Measurements from ENCODE around the gene METTL6.

Gene METTL6

GRCh38 chr3:15453501-15453900 is 26.2 kb upstream of the METTL6 start:
- peak; percentile 67 to 69 for DNase-seq
- no peak overlapping the region for H3K23ac ChIP-seq (ENCODE audit: low read length)

GRCh38 chr3:15452961-15453360 is 25.6 kb upstream of the METTL6 start:
- H2AK5ac ChIP-seq (ENCODE audit: low read length), result no peak overlapping the region
- no peak overlapping the region for H3K18ac ChIP-seq (ENCODE audit: low read length)
- H3K27ac ChIP-seq (ENCODE audit: low read depth, low read length), result no peak overlapping the region
- no peak overlapping the region for H2BK12ac ChIP-seq (ENCODE audit: low read length)
- no peak overlapping the region for H4K8ac ChIP-seq (ENCODE audit: low read depth, low read length)
- peak overlapping the region; percentile 48 for H4K91ac ChIP-seq (ENCODE audit: low read depth, low read length)
- H3K4ac ChIP-seq (ENCODE audit: low read depth, low read length), result no peak overlapping the region
- H3K9me3 ChIP-seq (ENCODE audit: insufficient read depth, low read depth, low read length), result peaks cover 3% of the 10 kb centered on the region
- H3K27me3 ChIP-seq (ENCODE audit: insufficient read depth, low read length), result no peaks in the 10 kb centered on the region
- no peaks in the 10 kb centered on the region for H3K36me3 ChIP-seq (ENCODE audit: control insufficient read depth in 1 of 2, insufficient read depth in 2 of 2, low read length in 2 of 2)
- no CpG with 5 or more reads among the region's 5 CpGs for WGBS (ENCODE audit: extremely low coverage, insufficient coverage, insufficient read length)
- DNase-seq, result no peak
- peak overlapping the region; percentile 44 for H2BK120ac ChIP-seq (ENCODE audit: insufficient read depth, low read length, poor library complexity)
- H3K79me1 ChIP-seq (ENCODE audit: low read length), result no peaks in the 10 kb centered on the region
- H3K79me2 ChIP-seq (ENCODE audit: control insufficient read depth, insufficient read depth, low read length, poor library complexity), result no peaks in the 10 kb centered on the region
- no peak overlapping the region for H3K4me3 ChIP-seq (ENCODE audit: low read depth, low read length)
- no peak overlapping the region for H4K12ac ChIP-seq (ENCODE audit: low read depth, low read length)
- H3K9ac ChIP-seq (ENCODE audit: low read length), result no peak overlapping the region
- peaks cover 0 to 1% of the 10 kb centered on the region in 2 experiments for H3K4me1 ChIP-seq (ENCODE audit: control insufficient read depth in 1 of 2, insufficient read depth in 2 of 2, low read length in 2 of 2)
- no peak overlapping the region for H2BK5ac ChIP-seq (ENCODE audit: low read depth, low read length, poor library complexity)
- H3K14ac ChIP-seq (ENCODE audit: low read length), result no peak overlapping the region
- H3K23ac ChIP-seq (ENCODE audit: low read length), result no peak overlapping the region
- no peak overlapping the region for H3K4me2 ChIP-seq (ENCODE audit: low read length)
- no peak overlapping the region for H2AFZ ChIP-seq (ENCODE audit: insufficient read depth, low read length, poor library complexity)

More at GRCh38 chr3:15453501-15453900, 26.2 kb upstream of the METTL6 start:
- Histone ChIP-seq H3K79me2 (ENCODE audit: control insufficient read depth, insufficient read depth, low read length, poor library complexity) (no peaks in the 10 kb centered on the region), H3K14ac (ENCODE audit: low read length) (no peak overlapping the region), H3K27ac (ENCODE audit: low read depth, low read length) (no peak overlapping the region), H3K9me3 (ENCODE audit: insufficient read depth, low read depth, low read length) (peaks cover 3% of the 10 kb centered on the region), H3K18ac (ENCODE audit: low read length) (no peak overlapping the region), H2BK12ac (ENCODE audit: low read length) (no peak overlapping the region), H3K9ac (ENCODE audit: low read length) (no peak overlapping the region), H2BK5ac (ENCODE audit: low read depth, low read length, poor library complexity) (no peak overlapping the region), H3K4me3 (ENCODE audit: low read depth, low read length) (no peak overlapping the region), H4K12ac (ENCODE audit: low read depth, low read length) (no peak overlapping the region), H4K91ac (ENCODE audit: low read depth, low read length) (no peak overlapping the region), H3K4me2 (ENCODE audit: low read length) (no peak overlapping the region), H3K4ac (ENCODE audit: low read depth, low read length) (no peak overlapping the region), H4K8ac (ENCODE audit: low read depth, low read length) (no peak overlapping the region), H3K4me1 (ENCODE audit: control insufficient read depth in 1 of 2, insufficient read depth in 2 of 2, low read length in 2 of 2) (peaks cover 0 to 1% of the 10 kb centered on the region in 2 experiments), H3K36me3 (ENCODE audit: control insufficient read depth in 1 of 2, insufficient read depth in 2 of 2, low read length in 2 of 2) (no peaks in the 10 kb centered on the region), H3K79me1 (ENCODE audit: low read length) (no peaks in the 10 kb centered on the region), H2AK5ac (ENCODE audit: low read length) (no peak overlapping the region), H3K27me3 (ENCODE audit: insufficient read depth, low read length) (no peaks in the 10 kb centered on the region), H2AFZ (ENCODE audit: insufficient read depth, low read length, poor library complexity) (no peak overlapping the region), H2BK120ac (ENCODE audit: insufficient read depth, low read length, poor library complexity) (no peak overlapping the region)
- WGBS (ENCODE audit: extremely low coverage, insufficient coverage, insufficient read length), result no CpG with 5 or more reads among the region's 8 CpGs

GRCh38 chr3:15452156-15452555 is 24.8 kb upstream of the METTL6 start:
- Histone ChIP-seq H4K91ac (ENCODE audit: low read depth, low read length) (peak overlapping the region; percentile 48), H3K18ac (ENCODE audit: low read length) (no peak overlapping the region), H2AK5ac (ENCODE audit: low read length) (no peak overlapping the region), H3K9me3 (ENCODE audit: insufficient read depth, low read depth, low read length) (peaks cover 3% of the 10 kb centered on the region), H3K4me1 (ENCODE audit: control insufficient read depth in 1 of 2, insufficient read depth in 2 of 2, low read length in 2 of 2) (peaks cover 0 to 1% of the 10 kb centered on the region in 2 experiments), H3K79me1 (ENCODE audit: low read length) (no peaks in the 10 kb centered on the region), H3K14ac (ENCODE audit: low read length) (no peak overlapping the region), H3K79me2 (ENCODE audit: control insufficient read depth, insufficient read depth, low read length, poor library complexity) (no peaks in the 10 kb centered on the region), H3K4me2 (ENCODE audit: low read length) (no peak overlapping the region), H2BK5ac (ENCODE audit: low read depth, low read length, poor library complexity) (no peak overlapping the region), H2BK120ac (ENCODE audit: insufficient read depth, low read length, poor library complexity) (peak overlapping the region; percentile 44), H2AFZ (ENCODE audit: insufficient read depth, low read length, poor library complexity) (no peak overlapping the region), H2BK12ac (ENCODE audit: low read length) (no peak overlapping the region), H4K8ac (ENCODE audit: low read depth, low read length) (no peak overlapping the region), H3K4ac (ENCODE audit: low read depth, low read length) (no peak overlapping the region), H3K23ac (ENCODE audit: low read length) (no peak overlapping the region), H4K12ac (ENCODE audit: low read depth, low read length) (no peak overlapping the region), H3K27me3 (ENCODE audit: insufficient read depth, low read length) (no peaks in the 10 kb centered on the region), H3K36me3 (ENCODE audit: control insufficient read depth in 1 of 2, insufficient read depth in 2 of 2, low read length in 2 of 2) (no peaks in the 10 kb centered on the region), H3K27ac (ENCODE audit: low read depth, low read length) (no peak overlapping the region), H3K9ac (ENCODE audit: low read length) (no peak overlapping the region), H3K4me3 (ENCODE audit: low read depth, low read length) (no peak overlapping the region)
- WGBS (ENCODE audit: extremely low coverage, insufficient coverage, insufficient read length), result no CpG with 5 or more reads among the region's 9 CpGs
- peak; percentile 54 to 68 for DNase-seq

GRCh38 chr3:15451216-15452113 is 24.1 kb upstream of the METTL6 start:
- Histone ChIP-seq H2AK5ac (ENCODE audit: low read length) (no peak overlapping the region), H3K79me1 (ENCODE audit: low read length) (no peaks in the 10 kb centered on the region), H3K4me1 (ENCODE audit: control insufficient read depth in 1 of 2, insufficient read depth in 2 of 2, low read length in 2 of 2) (peaks cover 0 to 1% of the 10 kb centered on the region in 2 experiments), H3K4me3 (ENCODE audit: low read depth, low read length) (no peak overlapping the region), H4K8ac (ENCODE audit: low read depth, low read length) (peak overlapping the region; percentile 5), H2BK120ac (ENCODE audit: insufficient read depth, low read length, poor library complexity) (no peak overlapping the region), H2BK5ac (ENCODE audit: low read depth, low read length, poor library complexity) (no peak overlapping the region), H3K4me2 (ENCODE audit: low read length) (no peak overlapping the region), H3K23ac (ENCODE audit: low read length) (no peak overlapping the region), H2AFZ (ENCODE audit: insufficient read depth, low read length, poor library complexity) (no peak overlapping the region), H3K79me2 (ENCODE audit: control insufficient read depth, insufficient read depth, low read length, poor library complexity) (no peaks in the 10 kb centered on the region), H3K27ac (ENCODE audit: low read depth, low read length) (no peak overlapping the region), H3K9me3 (ENCODE audit: insufficient read depth, low read depth, low read length) (peaks cover 3% of the 10 kb centered on the region), H3K9ac (ENCODE audit: low read length) (no peak overlapping the region), H4K91ac (ENCODE audit: low read depth, low read length) (peak overlapping the region; percentile 33), H3K36me3 (ENCODE audit: control insufficient read depth in 1 of 2, insufficient read depth in 2 of 2, low read length in 2 of 2) (no peaks in the 10 kb centered on the region), H3K18ac (ENCODE audit: low read length) (no peak overlapping the region), H3K4ac (ENCODE audit: low read depth, low read length) (no peak overlapping the region), H3K14ac (ENCODE audit: low read length) (no peak overlapping the region), H2BK12ac (ENCODE audit: low read length) (no peak overlapping the region), H4K12ac (ENCODE audit: low read depth, low read length) (no peak overlapping the region), H3K27me3 (ENCODE audit: insufficient read depth, low read length) (no peaks in the 10 kb centered on the region)
- peak; percentile 98 to 99 for DNase-seq
- no CpG with 5 or more reads among the region's 18 CpGs for WGBS (ENCODE audit: extremely low coverage, insufficient coverage, insufficient read length)

All from trophoblast cell (in vitro differentiated cells and primary cell).